Activated CD4-positive, alpha-beta T cell treated with anti-CD3 and anti-CD28 coated beads for 24 hours (primary cell): ENCODE results near the gene CFAP100.

ENCODE experiments used
- DNase-seq, 2 donors: peaks; one replicate each; pipeline ENCODE4 v3.0.0-alpha.2; 2020; ENCODE audit warnings: low read depth in 2 of 2

The CFAP100 gene

GRCh38 chr3:126394179-126394976 is at the start of gene CFAP100:
Gene CFAP100 (plus strand): TSS chr3:126394909. CDS start chr3:126396001, 1,092 bp downstream.
- DNase-seq, result no peak

DNA sequence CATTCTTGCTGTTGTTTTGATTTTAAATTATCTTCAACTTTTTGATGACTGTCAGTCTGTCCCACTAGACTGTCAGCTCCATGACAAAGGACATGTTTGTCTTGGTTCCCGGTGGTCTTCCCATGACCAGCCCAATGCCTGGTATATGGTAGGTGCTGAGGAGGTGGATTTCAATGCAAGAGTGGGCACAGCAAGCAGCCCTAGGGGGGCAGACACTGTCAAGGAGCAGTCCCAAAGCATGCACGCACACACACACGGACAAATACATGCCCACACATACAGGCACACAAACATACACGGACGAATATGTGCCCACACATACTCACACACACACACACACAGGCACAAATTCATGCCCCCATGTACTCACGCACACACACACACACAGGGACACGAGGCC is 49.5 kb upstream of the CFAP100 start:
- no peak for DNase-seq

- DNase-seq, result no peak
These were observed 48.9 kb upstream of the CFAP100 start for GRCh38 chr3:126345641-126346460.

GRCh38 chr3:126346466-126346865 is 48.2 kb upstream of the CFAP100 start:
- no peak for DNase-seq

DNA sequence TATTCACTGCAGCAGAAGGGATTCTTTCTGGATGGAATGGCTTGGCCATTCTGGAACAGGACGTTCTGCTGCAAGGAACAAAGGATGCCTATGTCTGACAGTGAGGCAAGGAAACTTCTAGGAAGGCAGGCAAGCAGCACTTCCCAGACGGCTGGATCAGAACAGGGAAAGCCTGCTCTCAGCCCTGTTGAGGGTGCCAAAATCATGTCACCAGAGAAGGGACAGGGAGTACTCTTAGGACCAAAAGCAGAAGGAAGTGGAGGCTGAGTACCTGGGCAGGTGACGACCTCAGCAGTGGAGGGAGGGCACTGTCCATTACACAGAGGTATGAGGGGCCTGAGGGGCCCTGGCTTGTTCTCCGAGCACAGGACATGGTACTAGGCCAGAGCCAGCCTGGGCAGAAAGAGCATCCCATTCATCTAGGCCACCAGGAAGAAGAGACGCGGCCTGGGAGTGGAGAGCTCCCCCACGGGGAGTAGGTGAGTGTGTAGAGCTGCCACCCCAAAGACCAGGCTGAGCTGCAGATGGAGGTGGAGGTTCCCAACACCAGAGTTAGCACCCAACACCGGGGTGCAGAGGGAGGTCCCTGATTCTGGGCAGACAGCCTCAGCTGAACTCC is 47.1 kb upstream of the CFAP100 start:
- no peak for DNase-seq

GRCh38 chr3:126348308-126348920 is 46.3 kb upstream of the CFAP100 start:
- DNase-seq, result no peak

DNA sequence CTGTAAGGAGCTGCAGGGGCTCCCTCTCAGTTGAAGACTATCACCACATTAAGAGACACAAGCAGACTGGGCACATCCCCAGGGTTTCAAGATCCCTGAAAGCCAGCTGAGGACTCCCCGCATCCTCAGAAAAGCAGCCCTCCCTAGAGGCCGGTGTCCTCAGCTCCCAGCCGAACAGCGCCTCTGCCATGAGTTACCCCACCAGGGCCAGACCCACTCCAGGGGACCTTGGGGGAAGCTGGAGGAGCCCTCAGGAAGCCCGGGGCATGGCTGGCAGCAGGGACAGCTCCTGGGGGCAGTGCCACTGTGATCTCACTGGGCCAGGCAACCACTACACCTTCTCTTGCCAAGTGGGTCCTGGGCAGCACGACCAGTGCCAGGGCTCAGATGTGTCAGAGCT is 45.6 kb upstream of the CFAP100 start:
- DNase-seq, result no peak

DNA sequence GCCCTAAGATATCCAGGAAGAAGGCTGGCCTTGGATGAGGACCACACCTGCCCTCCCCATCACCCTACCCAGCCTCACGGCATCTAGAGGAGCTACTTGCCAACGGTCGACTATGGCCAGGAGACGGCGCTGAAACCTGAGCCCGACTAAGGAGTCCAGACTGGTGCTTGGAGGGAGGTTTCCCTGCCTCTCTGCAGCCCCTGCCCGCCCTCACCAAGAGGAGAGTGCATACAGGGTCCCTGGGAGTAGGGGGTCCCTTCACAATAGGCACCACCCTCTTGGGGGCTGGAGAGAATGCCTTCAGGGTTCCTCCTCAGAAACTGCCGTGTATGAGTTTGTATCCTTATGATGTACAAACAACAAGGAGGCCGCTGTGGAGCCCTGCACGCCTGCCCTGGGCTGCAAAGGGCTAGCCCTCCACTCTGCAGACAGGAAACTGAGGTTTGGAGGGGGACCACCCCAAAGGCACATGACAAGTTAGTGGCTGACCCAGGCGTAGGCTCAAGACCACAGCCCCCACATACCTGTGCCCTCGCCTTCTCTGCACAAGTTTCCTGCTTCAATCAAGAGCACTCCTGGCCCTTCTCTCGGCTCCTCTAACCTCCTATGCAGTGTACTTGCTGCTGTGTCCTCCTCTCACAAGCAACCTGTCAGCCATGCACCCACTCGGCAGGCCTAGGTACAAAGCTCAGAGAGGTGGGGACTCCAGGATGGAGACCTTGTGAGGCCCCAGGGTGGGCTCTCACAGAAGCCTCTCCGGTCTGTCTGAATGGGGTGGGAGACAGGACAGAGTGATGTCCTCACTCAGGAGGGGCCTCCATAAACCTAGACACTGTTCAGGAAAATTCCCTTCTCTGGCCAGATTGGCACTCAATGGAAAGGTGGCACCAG is 44.9 kb upstream of the CFAP100 start:
- no peak for DNase-seq

GRCh38 chr3:126350502-126351085 is 44.1 kb upstream of the CFAP100 start:
- DNase-seq, result no peak

- DNase-seq, result no peak
These were observed 43.5 kb upstream of the CFAP100 start for GRCh38 chr3:126351086-126351770.

- DNase-seq, result no peak
These were observed 42.8 kb upstream of the CFAP100 start for GRCh38 chr3:126351771-126352475.

DNA sequence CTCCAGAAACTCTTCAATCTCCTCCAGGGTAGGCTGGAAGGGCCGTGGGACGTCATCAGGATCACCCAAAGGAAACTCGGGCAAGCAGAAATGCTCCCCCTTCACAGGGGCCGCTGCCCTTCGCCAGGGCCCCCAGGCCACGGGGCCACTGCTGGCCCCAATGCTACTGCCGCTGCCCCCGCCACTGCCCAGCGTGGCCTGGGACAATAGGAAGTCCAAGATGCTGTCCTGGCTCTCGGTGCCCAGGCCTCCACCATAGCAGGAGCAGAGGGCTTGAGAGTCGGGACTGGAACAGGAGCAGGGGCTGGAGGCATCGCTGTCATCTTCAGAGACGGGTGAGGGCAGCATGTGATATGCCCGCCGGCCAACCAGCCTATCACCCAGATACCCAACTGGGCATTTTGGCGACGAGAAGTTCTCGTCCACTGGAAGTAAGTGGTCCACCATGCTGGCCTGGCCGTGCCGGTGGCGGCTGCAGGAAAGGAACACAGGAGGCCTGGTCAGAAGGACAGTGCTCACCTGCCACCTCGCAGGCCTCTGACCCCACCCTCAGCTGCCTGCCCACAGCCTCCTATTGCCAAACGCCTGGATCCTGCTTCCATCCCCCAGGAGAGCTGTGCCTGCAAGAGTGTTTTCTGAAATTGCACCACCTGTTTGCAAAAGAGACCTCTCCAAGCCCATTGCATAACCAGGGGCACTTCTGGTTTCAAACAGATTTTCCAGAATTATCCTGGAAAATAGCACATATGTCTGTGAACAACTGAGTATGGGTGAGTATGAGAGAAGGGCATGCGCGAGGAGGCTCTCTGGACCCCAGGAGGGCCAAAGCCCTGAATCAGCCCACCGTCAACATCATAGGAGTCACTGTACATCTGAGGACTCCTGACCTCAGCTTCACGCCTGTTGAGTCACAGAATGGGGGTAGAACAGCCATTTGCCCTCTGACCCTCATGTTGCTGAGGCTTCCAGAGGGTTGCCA is 41.9 kb upstream of the CFAP100 start:
- DNase-seq, result no peak

DNA sequence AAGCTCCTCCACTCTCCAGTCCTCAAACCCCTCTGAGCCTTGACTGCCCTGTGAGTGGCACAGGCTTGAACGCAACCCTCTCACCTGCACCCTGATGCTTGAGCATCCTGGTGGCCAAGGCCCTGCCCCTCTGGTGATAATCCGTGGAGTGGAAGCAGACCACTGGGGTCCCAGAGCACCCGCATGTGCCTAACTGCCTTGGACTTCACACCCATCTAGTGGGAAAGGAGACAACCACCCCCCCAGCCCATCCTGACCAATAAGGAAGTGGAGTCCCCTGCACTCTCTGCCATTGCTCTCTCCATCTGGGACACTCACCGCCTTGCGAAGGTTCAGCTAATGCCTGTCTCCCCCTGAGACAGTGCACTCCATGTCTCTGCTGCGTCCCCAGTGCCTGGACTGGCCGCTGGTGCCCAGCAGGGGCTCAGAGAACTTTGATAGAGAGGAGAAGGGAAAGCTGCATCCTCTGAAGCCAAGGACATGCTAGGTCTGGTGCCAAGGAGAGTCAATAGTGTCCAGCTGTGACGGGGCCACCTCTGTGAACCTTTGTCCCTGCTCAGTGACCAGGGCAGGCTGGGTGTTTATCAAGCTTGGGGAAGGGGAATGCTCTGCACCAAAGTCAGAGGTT is 40.9 kb upstream of the CFAP100 start:
- no peak for DNase-seq

DNA sequence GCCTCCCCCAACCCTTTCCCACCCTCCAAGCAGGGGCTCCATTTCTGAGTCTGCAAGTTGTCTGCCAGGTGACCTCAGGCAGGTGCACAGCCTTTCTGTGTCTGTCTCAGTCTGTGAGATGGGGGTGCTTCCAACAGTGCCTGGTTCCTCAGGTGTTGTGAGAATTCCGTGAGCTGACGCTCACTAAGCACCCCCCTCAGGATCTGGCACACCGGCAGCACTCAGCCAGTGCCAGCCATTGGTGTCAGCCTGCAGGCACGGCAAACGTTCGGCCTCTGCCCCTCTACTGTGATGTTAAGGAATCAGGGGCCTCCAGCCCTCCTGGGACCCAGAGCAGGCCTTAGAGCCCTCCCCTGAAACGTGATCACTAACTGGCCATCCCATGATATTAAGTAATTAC is 39.9 kb upstream of the CFAP100 start:
- DNase-seq, result no peak

DNA sequence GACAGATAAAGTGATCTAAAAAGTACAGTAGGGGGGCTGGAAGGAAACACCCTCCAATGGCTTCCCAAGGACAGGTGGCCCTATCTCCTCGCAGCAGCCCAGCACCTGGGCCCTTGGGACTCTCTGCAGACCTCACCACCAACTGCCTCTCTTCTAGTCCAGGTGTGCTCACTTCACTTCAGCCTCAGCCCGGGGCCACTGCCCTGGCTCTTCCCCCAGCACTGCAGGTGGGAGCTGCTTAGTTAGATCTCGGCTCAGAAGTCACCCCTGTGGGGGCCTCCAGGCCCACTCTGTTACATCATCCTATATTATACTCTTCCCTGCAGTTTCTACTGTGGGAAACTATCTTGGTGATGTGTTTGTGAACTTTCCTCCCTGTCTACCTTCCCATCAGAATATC is 39.5 kb upstream of the CFAP100 start:
- no peak for DNase-seq

GRCh38 chr3:126355777-126356372 is 38.8 kb upstream of the CFAP100 start:
- DNase-seq, result no peak
